ENCODE data around the gene KRTAP12-3. TPM values are rescaled to one million over a fixed set of nuclear protein-coding genes. Genes with fewer than 3 reads are reported as not detected.

The KRTAP12-3 gene, protein sequence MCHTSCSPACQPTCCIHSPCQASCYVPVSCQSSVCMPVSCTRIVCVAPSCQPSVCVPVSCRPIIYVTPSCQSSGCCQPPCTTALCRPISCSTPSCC
- total RNA-seq = not detected in 2 replicates

DNA sequence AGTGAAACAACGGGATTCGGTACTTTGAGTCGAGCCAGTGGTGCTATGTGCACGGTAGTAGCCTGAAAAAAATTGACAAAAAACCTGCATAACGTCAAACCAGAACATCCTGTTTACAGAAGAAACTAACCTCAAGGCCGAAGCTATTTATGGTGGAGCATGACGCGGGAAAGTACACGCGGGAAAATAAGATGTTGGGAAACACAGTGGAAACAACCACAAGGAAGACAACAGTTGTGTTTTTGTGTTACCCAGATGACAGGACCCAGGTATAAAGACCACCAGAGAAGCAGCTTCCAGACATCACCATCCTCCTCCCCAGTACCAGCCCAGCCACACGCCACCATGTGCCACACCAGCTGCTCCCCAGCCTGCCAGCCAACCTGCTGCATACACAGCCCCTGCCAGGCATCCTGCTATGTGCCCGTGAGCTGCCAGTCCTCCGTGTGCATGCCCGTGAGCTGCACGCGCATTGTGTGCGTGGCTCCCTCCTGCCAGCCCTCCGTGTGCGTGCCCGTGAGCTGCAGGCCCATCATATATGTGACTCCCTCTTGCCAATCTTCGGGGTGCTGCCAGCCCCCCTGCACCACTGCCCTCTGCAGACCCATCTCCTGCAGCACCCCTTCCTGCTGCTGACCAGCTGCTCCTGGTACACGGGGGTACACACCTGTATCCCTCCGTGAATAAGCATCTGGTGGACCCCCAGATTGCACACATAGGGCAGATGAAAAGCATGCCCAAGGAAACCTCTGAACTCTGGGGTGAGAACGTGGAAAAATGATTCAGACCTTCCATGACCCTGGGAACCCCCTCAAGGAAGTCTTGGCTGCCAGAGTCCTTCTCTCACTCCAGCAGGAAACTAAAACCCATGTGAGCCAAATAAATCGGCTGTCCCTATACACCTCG is at the start of gene KRTAP12-3:
Gene KRTAP12-3 (plus strand): TSS at position 298 of the 906 bp plus-strand sequence. CDS start 48 bp downstream, at position 346.

DNA sequence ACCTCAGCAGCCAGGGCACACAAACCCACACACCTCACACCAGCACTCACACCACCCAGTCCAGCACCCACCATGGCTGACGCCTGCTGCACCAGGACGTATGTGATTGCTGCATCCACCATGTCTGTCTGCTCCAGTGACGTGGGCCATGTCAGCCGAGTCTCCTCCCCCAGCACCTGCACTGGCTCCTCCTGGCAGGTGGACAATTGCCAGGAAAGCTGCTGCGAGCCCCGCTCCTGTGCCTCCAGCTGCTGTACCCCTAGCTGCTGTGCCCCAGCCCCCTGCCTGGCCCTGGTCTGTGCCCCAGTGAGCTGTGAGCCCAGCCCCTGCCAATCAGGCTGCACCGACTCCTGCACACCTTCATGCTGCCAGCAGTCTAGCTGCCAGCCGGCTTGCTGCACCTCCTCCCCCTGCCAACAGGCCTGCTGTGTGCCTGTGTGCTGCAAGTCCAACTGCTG is 45.7 kb upstream of the KRTAP12-3 start, which contains the start of gene KRTAP10-8:
Gene KRTAP10-8 (plus strand): TSS at position 51 of the 458 bp plus-strand sequence. CDS start 22 bp downstream, at position 73.

DNA sequence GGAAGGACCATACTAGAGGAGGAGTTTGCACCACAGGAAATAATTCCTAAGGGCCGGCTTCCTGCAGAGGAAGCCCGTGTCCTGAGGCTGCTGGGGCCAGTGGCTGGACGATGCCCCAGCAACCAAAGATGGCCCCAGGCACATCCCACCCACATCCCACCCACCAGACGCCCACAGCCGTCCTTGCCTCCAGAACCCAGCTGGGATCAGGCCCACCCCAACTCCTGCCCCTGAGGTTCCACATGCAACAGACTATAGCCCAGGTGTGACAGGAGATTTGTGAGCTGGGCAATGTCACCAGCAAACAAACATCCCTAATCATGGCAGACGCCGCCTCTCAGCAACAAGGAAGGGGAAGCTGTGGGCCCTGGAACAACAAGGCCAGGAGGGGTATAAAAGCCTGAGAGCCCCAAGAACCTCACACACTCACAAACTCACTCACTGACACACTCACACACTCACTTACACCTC is 31.0 kb upstream of the KRTAP12-3 start, which contains the start of gene KRTAP10-9:
Gene KRTAP10-9 (plus strand): TSS at position 421 of the 471 bp plus-strand sequence. CDS start 79 bp downstream, outside the sequence.

DNA sequence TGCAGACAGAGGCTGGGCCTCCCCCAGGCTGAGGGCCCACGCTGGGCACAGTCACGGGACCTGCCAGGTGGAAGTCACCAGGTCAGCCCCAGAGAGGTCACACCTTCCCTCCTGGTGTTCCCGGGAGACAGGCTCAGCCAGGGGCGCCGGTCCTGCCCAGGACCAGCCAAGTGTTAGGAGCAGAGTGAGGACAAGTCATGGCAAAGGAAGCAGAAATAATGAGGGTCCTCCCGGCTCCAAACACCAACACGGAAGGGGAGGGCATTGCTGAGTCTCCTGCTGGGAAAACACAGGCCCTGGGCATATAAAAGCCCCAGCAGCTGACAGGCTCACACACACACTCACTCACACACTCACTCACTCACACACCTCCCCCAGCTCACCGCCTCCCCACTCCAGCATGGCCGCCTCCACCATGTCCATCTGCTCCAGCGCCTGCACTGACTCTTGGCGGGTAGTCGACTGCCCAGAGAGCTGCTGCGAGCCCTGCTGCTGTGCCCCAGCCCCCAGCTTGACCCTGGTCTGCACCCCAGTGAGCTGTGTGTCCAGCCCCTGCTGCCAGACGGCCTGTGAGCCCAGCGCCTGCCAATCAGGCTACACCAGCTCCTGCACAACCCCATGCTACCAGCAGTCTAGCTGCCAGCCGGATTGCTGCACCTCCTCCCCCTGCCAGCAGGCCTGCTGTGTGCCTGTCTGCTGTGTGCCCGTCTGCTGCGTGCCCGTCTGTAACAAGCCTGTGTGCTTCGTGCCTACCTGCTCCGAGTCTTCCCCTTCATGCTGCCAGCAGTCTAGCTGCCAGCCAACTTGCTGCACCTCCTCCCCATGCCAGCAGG is 20.5 kb upstream of the KRTAP12-3 start, which contains the start of gene KRTAP10-10:
Gene KRTAP10-10 (plus strand): TSS at position 339 of the 833 bp plus-strand sequence. CDS start 62 bp downstream, at position 401.

DNA sequence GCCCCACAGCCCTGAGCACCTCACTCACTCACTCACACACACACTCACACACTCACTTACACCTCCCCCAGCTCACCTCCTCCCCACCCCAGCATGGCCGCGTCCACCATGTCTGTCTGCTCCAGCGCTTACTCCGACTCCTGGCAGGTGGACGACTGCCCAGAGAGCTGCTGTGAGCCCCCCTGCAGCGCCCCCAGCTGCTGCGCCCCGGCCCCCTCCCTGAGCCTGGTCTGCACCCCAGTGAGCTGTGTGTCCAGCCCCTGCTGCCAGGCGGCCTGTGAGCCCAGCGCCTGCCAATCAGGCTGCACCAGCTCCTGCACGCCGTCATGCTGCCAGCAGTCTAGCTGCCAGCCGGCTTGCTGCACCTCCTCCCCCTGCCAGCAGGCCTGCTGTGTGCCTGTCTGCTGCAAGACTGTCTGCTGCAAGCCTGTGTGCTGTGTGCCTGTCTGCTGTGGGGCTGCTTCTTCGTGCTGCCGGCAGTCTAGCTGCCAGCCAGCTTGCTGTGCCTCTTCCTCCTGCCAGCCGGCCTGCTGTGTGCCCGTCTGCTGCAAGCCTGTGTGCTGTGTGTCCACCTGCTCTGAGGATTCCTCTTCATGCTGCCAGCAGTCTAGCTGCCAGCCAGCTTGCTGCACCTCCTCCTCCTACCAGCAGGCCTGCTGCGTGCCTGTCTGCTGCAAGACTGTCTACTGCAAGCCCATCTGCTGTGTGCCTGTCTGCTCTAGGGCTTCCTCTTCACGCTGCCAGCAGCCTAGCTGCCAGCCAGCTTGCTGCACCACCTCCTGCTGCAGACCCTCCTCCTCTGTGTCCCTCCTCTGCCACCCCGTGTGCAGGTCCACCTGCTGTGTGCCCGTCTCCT is 11.1 kb upstream of the KRTAP12-3 start, which contains the start of gene KRTAP10-11:
Gene KRTAP10-11 (plus strand): TSS at position 49 of the 856 bp plus-strand sequence. CDS start 45 bp downstream, at position 94.

DNA sequence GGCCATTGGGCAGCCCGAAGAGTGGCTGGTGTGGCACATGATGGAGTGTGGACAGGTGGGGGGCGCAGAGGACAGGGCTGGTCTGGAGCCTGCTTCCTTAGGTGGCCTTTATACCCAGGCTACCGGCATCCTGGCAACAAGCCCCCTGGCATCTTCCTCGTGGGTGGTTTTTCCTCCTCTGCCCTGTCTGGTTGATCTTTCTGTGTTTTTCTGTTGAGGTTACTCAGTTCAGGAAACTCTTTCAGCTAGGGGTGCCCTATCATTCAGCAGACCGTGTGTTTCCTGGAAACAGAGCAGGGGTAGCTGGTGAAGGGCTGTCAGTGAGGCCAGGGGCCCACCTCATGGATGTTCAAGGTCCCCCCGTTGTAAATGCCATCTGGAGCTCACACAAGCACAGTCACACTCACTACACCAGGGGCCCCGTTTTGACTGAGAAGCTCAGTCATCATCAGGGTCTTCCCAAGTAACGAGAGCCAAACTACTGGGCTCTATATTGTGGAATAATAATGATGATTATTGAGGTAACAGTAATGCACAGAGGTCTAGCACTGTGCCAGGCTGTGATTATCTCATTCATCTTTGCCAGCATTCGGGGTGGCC is 3.1 kb upstream of the KRTAP12-3 start, which contains the start of gene KRTAP12-4:
Gene KRTAP12-4 (minus strand): TSS at position 84 of the 600 bp plus-strand sequence. CDS start 45 bp downstream, at position 39.

DNA sequence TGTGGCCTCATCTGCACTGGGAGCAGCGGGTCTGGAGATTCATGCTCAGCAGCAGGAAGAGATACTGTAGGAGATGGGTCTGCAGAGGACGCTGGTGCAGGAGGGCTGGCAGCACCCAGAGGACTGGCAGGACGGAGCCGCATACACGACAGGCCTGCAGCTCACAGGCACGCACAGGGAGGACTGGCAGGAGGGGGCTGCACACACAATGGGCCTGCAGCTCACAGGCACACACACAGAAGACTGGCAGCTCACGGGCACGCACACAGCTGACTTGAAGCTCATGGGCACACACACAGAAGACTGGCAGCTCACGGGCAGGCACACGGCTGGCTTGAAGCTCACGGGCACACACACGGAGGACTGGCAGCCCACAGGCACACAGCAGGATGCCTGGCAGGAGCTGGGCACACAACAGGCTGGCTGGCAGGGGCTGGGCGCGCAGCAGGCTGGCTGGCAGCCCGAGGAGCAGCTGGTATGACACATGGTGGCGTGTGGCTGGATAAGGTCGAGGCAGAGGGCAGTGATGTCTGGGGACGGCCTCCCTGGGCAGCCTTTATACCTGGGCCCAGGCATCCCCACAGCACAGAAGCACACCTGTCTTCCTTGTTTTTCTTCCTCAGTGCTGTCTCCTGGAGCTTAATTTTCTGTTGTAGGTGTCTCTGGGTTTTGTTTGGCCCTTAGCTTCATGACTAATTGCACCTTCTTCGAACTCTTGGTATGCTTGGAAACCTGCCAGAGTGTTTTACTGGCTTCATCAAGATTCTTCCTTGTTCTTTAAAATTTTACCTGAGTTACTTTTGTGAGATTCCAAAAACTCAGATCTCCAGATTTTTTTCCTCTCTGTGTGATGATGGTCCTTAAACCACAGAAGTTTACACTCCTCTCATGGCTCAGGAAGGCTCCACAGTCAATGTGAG is 8.9 kb downstream of the KRTAP12-3 start, which contains the start of gene KRTAP12-2:
Gene KRTAP12-2 (minus strand): TSS at position 527 of the 920 bp plus-strand sequence. CDS start 41 bp downstream, at position 486.

DNA sequence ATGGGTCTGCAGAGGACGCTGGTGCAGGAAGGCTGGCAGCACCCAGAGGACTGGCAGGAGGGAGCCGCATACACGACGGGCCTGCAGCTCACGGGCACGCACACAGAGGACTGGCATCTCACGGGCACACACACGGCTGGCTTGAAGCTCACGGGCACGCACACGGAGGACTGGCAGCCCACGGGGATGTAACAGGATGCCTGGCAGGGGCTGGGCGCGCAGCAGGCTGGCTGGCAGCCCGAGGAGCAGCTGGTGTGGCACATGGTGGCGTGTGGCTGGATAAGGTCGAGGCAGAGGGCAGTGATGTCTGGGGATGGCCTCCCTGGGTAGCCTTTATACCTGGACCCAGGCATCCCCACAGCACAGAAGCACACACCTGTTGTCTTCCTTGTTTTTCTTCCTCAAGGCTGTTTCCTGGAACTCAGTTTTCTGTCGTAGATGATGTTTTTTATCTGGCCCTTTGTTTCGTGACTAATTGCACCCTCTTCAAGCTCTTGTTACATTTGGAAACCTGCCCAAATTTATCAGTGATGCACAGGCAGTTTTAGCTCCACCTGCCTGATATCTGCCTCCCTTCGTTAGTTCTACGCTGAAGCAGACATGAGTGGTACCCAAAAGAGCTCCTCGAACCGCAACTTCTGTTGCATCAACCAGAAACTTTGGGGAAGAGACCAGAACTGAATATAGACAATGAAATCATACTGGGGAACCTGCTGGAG is 24.3 kb downstream of the KRTAP12-3 start, which contains the start of gene KRTAP12-1:
Gene KRTAP12-1 (minus strand): TSS at position 303 of the 719 bp plus-strand sequence. CDS start 40 bp downstream, at position 263.

DNA sequence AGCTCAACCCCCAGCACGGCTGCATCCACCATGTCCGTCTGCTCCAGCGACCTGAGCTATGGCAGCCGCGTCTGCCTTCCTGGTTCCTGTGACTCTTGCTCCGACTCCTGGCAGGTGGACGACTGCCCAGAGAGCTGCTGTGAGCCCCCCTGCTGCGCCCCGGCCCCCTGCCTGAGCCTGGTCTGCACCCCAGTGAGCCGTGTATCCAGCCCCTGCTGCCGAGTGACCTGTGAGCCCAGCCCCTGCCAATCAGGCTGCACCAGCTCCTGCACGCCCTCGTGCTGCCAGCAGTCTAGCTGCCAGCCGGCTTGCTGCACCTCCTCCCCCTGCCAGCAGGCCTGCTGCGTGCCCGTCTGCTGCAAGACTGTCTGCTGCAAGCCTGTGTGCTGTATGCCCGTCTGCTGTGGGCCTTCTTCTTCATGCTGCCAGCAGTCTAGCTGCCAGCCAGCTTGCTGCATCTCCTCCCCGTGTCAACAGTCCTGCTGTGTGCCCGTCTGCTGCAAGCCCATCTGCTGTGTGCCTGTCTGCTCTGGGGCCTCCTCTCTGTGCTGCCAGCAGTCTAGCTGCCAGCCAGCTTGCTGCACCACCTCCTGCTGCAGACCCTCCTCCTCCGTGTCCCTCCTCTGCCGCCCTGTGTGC is 39.6 kb downstream of the KRTAP12-3 start, which contains the start of gene KRTAP10-12:
Gene KRTAP10-12 (plus strand): TSS at position 1 of the 639 bp plus-strand sequence. CDS start 30 bp downstream, at position 31.

Small RNA genes lying within 50 kb of the gene (small RNA-seq; reads per million reads assigned to genes)
- gene KRTAP12-6P = not detected

Other genes with a start within 250 kb of the KRTAP12-3 start
- gene LRRC3, start 202.4 kb upstream of the KRTAP12-3 start, total RNA-seq = 1.1 and 1.2 TPM in 2 replicates
- not detected in 2 replicates for gene KRTAP10-1, start 117.7 kb upstream of the KRTAP12-3 start, total RNA-seq
- not detected in 2 replicates for gene KRTAP10-2, start 106.4 kb upstream of the KRTAP12-3 start, total RNA-seq
- not detected in 2 replicates for gene KRTAP10-3, start 99.1 kb upstream of the KRTAP12-3 start, total RNA-seq
- gene KRTAP10-4, start 84.2 kb upstream of the KRTAP12-3 start, total RNA-seq = not detected in 2 replicates
- gene KRTAP10-5, start 77.3 kb upstream of the KRTAP12-3 start, total RNA-seq = not detected in 2 replicates
- not detected in 2 replicates for gene KRTAP10-6, start 65.4 kb upstream of the KRTAP12-3 start, total RNA-seq
- gene KRTAP10-7, start 57.3 kb upstream of the KRTAP12-3 start, total RNA-seq = not detected in 2 replicates
- not detected in 2 replicates for gene KRTAP10-8, start 45.9 kb upstream of the KRTAP12-3 start, total RNA-seq
- not detected in 2 replicates for gene KRTAP10-9, start 30.8 kb upstream of the KRTAP12-3 start, total RNA-seq
- gene KRTAP10-10, start 20.6 kb upstream of the KRTAP12-3 start, total RNA-seq = not detected in 2 replicates
- gene KRTAP10-11, start 11.5 kb upstream of the KRTAP12-3 start, total RNA-seq = not detected in 2 replicates
- not detected in 2 replicates for gene KRTAP12-4, start 3.3 kb upstream of the KRTAP12-3 start, total RNA-seq
- gene KRTAP12-2, start 9.0 kb downstream of the KRTAP12-3 start, total RNA-seq = not detected in 2 replicates
- not detected in 2 replicates for gene KRTAP12-1, start 24.2 kb downstream of the KRTAP12-3 start, total RNA-seq
- not detected in 2 replicates for gene KRTAP10-12, start 39.2 kb downstream of the KRTAP12-3 start, total RNA-seq
- gene TSPEAR, start 53.6 kb downstream of the KRTAP12-3 start, total RNA-seq = not detected in 2 replicates
- 42.8 and 43.3 TPM in 2 replicates for gene UBE2G2, start 143.9 kb downstream of the KRTAP12-3 start, total RNA-seq
- 66.7 and 112 TPM in 2 replicates for gene SUMO3, start 160.1 kb downstream of the KRTAP12-3 start, total RNA-seq
- 147 and 178 TPM in 2 replicates for gene PTTG1IP, start 215.8 kb downstream of the KRTAP12-3 start, total RNA-seq